Activated B cell treated with CpG ODN at 0.5 μM for 24 hours (primary cell): ENCODE results near the gene KIN. TPM values are rescaled to one million over a fixed set of nuclear protein-coding genes. Genes with fewer than 3 reads are reported as not detected.

ENCODE experiments used
- ATAC-seq: fragments of 200-7000 bp; cut with Tn5 transposase; one replicate; pipeline ENCODE4 v1.10.0; 2021; ENCODE audit warnings: low read depth, mild to moderate bottlenecking, moderate library complexity
- CTCF ChIA-PET: fragments of 350-600 bp; sonication (Branson Sonifier 250); formaldehyde crosslinking; loops from one replicate; lab custom pipeline; 2021; ENCODE audit warnings: antibody characterized with exemption; lab: Charles Lee
- POLR2A ChIA-PET: fragments of 350-600 bp; sonication (Branson Sonifier 250); formaldehyde crosslinking; loops from one replicate; lab custom pipeline; 2021; ENCODE audit warnings: antibody characterized with exemption; lab: Charles Lee
- DNase-seq: peaks from one replicate; pipeline ENCODE4 v3.0.0; 2022
- H3K27ac Mint-ChIP-seq: one replicate; pipeline ENCODE4 v1.8.0; 2020; ENCODE audit warnings: mixed read lengths
- H3K27me3 Mint-ChIP-seq: one replicate; pipeline ENCODE4 v1.8.0; 2021; ENCODE audit warnings: mixed read lengths
- H3K36me3 Mint-ChIP-seq: one replicate; pipeline ENCODE4 v1.8.0; 2021; ENCODE audit warnings: low read depth, mixed read lengths
- H3K4me1 Mint-ChIP-seq: one replicate; pipeline ENCODE4 v1.8.0; 2021; ENCODE audit warnings: mixed read lengths
- H3K4me3 Mint-ChIP-seq: one replicate; pipeline ENCODE4 v1.8.0; 2020; ENCODE audit warnings: mild to moderate bottlenecking, mixed read lengths
- H3K9me3 Mint-ChIP-seq: one replicate; pipeline ENCODE4 v1.8.0; 2020; ENCODE audit warnings: mixed read lengths
- intact Hi-C: fragments of 100-400 bp; cut with micrococcal nuclease; formaldehyde crosslinking; loops from one replicate; pipeline ENCODE4 v1.15.1; 2024
- total RNA-seq: library from RNA; stranded (reverse); gene quantifications from 2 replicates; pipeline ENCODE4 v1.2.3, GENCODE V29; 2022
- TF ChIP-seq, protein P1 (sequence below): fragments of 200-600 bp; IDR thresholded peaks from one replicate; pipeline ENCODE4 v1.8.0; 2022; ENCODE audit warnings: antibody characterized with exemption, mild to moderate bottlenecking

The KIN gene
- total RNA-seq, 1 donor from 2014 or later: 12.6 TPM

DNA sequence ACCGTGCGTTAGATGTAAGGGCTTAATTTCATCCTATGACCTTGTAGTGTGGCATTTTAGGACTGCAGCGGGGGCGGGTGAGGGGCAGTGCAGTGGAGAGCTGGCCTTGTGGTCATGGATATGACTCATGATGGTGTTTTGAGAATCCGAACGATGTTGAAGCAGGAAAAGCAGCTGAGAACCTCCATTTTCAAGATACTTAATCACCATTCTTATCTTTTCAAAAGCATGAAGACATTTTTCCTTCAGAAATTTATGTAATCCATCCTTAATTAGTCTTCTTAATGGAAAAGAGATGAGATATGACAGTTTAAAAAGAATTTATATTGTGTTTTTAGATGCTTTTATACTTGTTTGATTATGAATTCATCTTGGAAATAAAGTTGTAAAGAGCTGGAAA, 9.8 kb upstream of the KIN start:
- DNase-seq (no peak), ATAC-seq (no peak)
- intact Hi-C loops: no loop called here
- H3K36me3 Mint-ChIP-seq: peaks cover 68% of the 10 kb centered on the region
- TF ChIP-seq, protein P1, sequence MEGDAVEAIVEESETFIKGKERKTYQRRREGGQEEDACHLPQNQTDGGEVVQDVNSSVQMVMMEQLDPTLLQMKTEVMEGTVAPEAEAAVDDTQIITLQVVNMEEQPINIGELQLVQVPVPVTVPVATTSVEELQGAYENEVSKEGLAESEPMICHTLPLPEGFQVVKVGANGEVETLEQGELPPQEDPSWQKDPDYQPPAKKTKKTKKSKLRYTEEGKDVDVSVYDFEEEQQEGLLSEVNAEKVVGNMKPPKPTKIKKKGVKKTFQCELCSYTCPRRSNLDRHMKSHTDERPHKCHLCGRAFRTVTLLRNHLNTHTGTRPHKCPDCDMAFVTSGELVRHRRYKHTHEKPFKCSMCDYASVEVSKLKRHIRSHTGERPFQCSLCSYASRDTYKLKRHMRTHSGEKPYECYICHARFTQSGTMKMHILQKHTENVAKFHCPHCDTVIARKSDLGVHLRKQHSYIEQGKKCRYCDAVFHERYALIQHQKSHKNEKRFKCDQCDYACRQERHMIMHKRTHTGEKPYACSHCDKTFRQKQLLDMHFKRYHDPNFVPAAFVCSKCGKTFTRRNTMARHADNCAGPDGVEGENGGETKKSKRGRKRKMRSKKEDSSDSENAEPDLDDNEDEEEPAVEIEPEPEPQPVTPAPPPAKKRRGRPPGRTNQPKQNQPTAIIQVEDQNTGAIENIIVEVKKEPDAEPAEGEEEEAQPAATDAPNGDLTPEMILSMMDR: no peak
- ChIA-PET POLR2A (interaction anchor here (1.7 kb wide), 1 partner anchor 10 kb away, joined by 3 read pairs; the partner anchor contains the start of genes ATP5F1C and KIN), CTCF (no interaction called here)
- no peaks in the 10 kb centered on the region for H3K27me3 Mint-ChIP-seq
- peaks cover 25% of the 10 kb centered on the region for H3K4me1 Mint-ChIP-seq
- no peak overlapping the region for H3K27ac Mint-ChIP-seq
- no peaks in the 10 kb centered on the region for H3K9me3 Mint-ChIP-seq
- H3K4me3 Mint-ChIP-seq: no peak overlapping the region

DNA sequence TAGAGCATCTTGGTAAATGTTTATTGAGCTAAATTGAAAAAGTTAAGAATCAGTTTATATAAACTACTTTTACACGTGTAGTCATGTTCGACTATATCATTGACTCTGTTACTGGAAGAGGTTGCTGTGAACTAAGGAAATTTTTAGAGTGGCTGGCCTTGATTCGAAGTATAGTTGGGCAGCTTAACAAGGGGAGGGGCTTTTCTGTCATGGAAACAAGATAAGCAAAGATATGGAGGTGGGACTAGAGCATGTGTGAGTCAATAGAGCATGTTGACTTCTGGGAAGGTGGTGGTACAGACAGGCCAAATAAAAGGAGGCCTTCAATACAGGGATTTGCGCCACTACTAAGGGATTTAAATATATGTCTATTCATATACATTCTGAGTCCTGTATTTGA, 7.8 kb upstream of the KIN start:
- peaks cover 39% of the 10 kb centered on the region for H3K4me1 Mint-ChIP-seq
- DNase-seq (no peak), ATAC-seq (no peak)
- no peaks in the 10 kb centered on the region for H3K9me3 Mint-ChIP-seq
- intact Hi-C loops: no loop called here
- H3K4me3 Mint-ChIP-seq: no peak overlapping the region
- POLR2A ChIA-PET: no interaction called here
- CTCF ChIA-PET: no interaction called here
- H3K36me3 Mint-ChIP-seq: peaks cover 69% of the 10 kb centered on the region
- TF ChIP-seq, protein P1: no peak
- no peak overlapping the region for H3K27ac Mint-ChIP-seq
- no peaks in the 10 kb centered on the region for H3K27me3 Mint-ChIP-seq

DNA sequence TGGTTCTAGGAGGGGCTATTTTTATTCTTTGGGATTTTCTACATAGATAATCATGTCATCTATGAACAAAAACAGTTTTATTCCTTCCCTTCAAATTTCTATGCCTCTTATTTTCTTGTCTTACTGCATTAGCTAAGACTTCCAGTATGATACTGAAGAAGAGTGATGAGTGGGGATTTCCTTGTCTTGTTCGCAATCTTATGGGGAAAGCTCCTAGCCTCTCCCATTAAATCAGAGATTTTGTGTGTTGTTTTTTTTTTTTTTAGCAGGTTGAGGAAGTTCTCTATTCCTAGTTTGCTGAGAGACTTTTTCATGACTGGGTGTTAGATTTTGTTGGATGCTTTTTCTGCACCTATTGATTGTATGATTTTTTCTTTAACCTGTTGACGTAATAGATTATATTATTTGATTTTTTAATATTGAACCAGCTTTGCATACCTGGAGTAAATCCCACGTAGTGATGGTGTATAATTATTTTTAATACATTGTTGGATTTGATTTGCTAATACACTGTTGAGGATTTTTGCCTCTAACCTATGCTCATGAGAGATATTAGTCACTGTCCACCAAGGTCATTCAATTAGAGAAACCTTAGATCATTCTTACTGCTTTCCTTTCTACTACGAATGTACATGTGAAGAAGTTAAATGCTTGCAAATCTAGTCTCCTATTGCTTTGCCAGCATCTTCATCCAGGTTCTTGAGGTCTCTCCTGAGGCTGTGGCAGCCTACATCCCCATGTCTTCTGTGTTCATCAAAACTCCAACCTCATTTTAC, 6.6 kb upstream of the KIN start:
- Mint-ChIP-seq H3K4me3 (no peak overlapping the region), H3K4me1 (peaks cover 50% of the 10 kb centered on the region)
- TF ChIP-seq, protein P1: no peak

DNA sequence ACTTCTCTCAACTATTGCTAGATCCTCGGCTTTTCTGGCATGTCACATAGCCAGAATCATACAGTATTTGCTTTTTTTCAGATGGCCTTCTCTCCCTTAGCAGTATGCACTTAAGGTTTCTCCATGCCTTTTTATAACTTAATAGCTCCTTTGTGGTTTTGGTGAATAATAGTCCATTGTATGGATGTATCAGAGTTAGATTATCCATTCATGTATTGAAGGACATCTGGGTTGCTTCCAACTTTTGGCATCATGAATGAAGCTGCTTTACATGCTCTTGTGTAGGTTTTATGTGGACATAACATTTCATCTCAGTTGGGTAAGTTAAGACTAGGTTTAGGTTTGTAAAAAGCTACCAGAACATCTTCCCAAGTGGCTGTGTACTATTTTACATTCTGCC, 4.7 kb upstream of the KIN start:
- no peak overlapping the region for H3K4me3 Mint-ChIP-seq
- H3K4me1 Mint-ChIP-seq: peaks cover 60% of the 10 kb centered on the region
- H3K27me3 Mint-ChIP-seq: no peaks in the 10 kb centered on the region
- ChIA-PET CTCF (no interaction called here), POLR2A (interaction anchor here (2.0 kb wide), 1 partner anchor 26 kb away, joined by 8 read pairs; the partner anchor contains the start of gene TAF3)
- TF ChIP-seq, protein P1: no peak
- ATAC-seq: no peak
- H3K36me3 Mint-ChIP-seq: peaks cover 51% of the 10 kb centered on the region
- H3K9me3 Mint-ChIP-seq: no peaks in the 10 kb centered on the region
- no peak for DNase-seq
- intact Hi-C loops: no loop called here
- no peak overlapping the region for H3K27ac Mint-ChIP-seq

More for the DNA sequence above, 6.6 kb upstream of the KIN start:
- peaks cover 64% of the 10 kb centered on the region for H3K36me3 Mint-ChIP-seq
- DNase-seq: no peak
- H3K27me3 Mint-ChIP-seq: no peaks in the 10 kb centered on the region
- intact Hi-C loops: no loop called here
- CTCF ChIA-PET: no interaction called here
- POLR2A ChIA-PET: no interaction called here
- H3K27ac Mint-ChIP-seq: no peak overlapping the region
- H3K9me3 Mint-ChIP-seq: no peaks in the 10 kb centered on the region
- no peak for ATAC-seq

DNA sequence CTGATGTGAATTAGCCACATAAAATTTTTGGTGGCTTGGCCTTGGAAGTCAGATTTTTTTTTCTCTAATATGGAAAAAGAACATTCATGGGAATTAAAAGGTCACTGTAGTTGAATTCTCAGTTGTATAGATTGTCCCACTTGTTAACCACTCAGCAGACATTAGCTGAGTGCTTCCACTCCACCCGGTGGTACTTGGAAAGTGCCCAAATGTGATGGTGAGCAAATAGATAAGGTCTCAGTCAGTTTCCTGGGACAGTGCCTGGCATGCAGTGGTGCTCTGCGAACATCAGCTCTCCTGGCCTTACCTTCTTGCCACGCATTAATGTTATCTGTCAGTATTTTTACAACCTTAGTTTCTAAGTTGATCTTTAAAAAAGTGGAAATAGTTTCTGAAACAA, 1.6 kb upstream of the KIN start:
- Mint-ChIP-seq H3K4me3 (no peak overlapping the region), H3K36me3 (peaks cover 38% of the 10 kb centered on the region), H3K27me3 (no peaks in the 10 kb centered on the region), H3K4me1 (peaks cover 56% of the 10 kb centered on the region), H3K27ac (no peak overlapping the region), H3K9me3 (no peaks in the 10 kb centered on the region)
- ChIA-PET POLR2A (interaction anchor here (1.2 kb wide), 1 partner anchor 29 kb away, joined by 5 read pairs; the partner anchor contains the start of gene TAF3), CTCF (no interaction called here)
- TF ChIP-seq, protein P1: no peak
- intact Hi-C loops: loop anchor here (5.0 to 10.0 kb wide), 4 partner anchors 265 to 1815 kb away; partner anchors contain the start of genes GATA3, IL15RA and SFMBT2
- DNase-seq: no peak
- no peak for ATAC-seq
